Heart left ventricle (tissue), 13 donors: ENCODE data around the gene CLSTN2.

Experiments used
- CTCF ChIP-seq, 12 donors: fragments of 200-600 bp; sonication (generic) in 4 of 12; IDR thresholded peaks; one replicate each; pipeline versions ENCODE4 v1.5.0 to v1.8.0; 2018 to 2022; ENCODE audit warnings: antibody characterized with exemption in 12 of 12, mild to moderate bottlenecking in 5 of 12
- POLR2A ChIP-seq, 2 donors: fragments of 450-650 bp; IDR thresholded peaks; one replicate each; pipeline ENCODE4 v1.6.1; 2017; ENCODE audit warnings: antibody characterized with exemption in 2 of 2, mild to moderate bottlenecking in 2 of 2, moderate library complexity in 2 of 2
- donor health status: ischemic (EF 13 %, LVEDD 7.1; RV severe dilation, severe dysfunction).
- donor health status: DM: no; HTN: yes; CAD: no.
- donor health status: DM: no; HTN: no; CAD: no.
- donor health status: ischemic (EF 25% LVEDD 6.9; RV normal size, moderate dysfunction).
- donor health status: ischemic (EF 25% LVEDD 5.7; RV mildly dilated, moderate dysfunction).
- donor health status: ischemic (EF 35%, LVEDD 5.7; RV mildly dilated, moderate dysfunction).
- donor health status: nonischemic (EF 11% LVEDD 7.7; RV severe dilation, severe dysfunction).
- donor health status: DM: yes; HTN: yes; CAD: no.
- donor health status: PGD.
- donor health status: ischemic (EF 29% LVEDD 5.4; RV normal size, mild dysfunction).
- donor health status: nonischemic (EF 23%, LVEDD 6.1; RV moderate dilation, normal function).

- TF ChIP-seq CTCF (IDR thresholded peaks at IDR 0.05) (no peak), POLR2A (IDR thresholded peaks at IDR 0.05) (no peak)
Measured at GRCh38 chr3:140153736-140154135, 218.8 kb downstream of the CLSTN2 start.
